ENCODE results near the gene CSF1.

CSF1 gene

GRCh38 chr1:109882288-109883245 is 28.1 kb upstream of the CSF1 start:
- no peaks in the 10 kb centered on the region for H3K9me3 ChIP-seq (ENCODE audit: severe bottlenecking)
- no peak for TF ChIP-seq CTCF (IDR thresholded peaks at IDR 0.05; ENCODE audit: low read depth, low read length)
- no peaks in the 10 kb centered on the region for H3K36me3 ChIP-seq
- no peaks in the 10 kb centered on the region for H3K27me3 ChIP-seq (ENCODE audit: insufficient read depth, low read depth, severe bottlenecking)
- no peak overlapping the region for H3K27ac ChIP-seq
- H3K4me3 ChIP-seq (ENCODE audit: low read depth, low read length), result no peak overlapping the region
- no peak for DNase-seq

GRCh38 chr1:109883248-109883955 is 27.2 kb upstream of the CSF1 start:
- no peak for DNase-seq
- no peaks in the 10 kb centered on the region for H3K9me3 ChIP-seq (ENCODE audit: severe bottlenecking)
- no peaks in the 10 kb centered on the region for H3K36me3 ChIP-seq
- H3K27ac ChIP-seq, result no peak overlapping the region
- no peaks in the 10 kb centered on the region for H3K27me3 ChIP-seq (ENCODE audit: insufficient read depth, low read depth, severe bottlenecking)
- no peak overlapping the region for H3K4me3 ChIP-seq (ENCODE audit: low read depth, low read length)
- TF ChIP-seq CTCF (IDR thresholded peaks at IDR 0.05; ENCODE audit: low read depth, low read length), result no peak

GRCh38 chr1:109884242-109884891 is 26.3 kb upstream of the CSF1 start:
- H3K27ac ChIP-seq, result no peak overlapping the region
- DNase-seq, result no peak
- TF ChIP-seq CTCF (IDR thresholded peaks at IDR 0.05; ENCODE audit: low read depth, low read length), result no peak

GRCh38 chr1:109885589-109885988 is 25.1 kb upstream of the CSF1 start:
- DNase-seq, result no peak
- no peak overlapping the region for H3K27ac ChIP-seq
- H3K36me3 ChIP-seq, result no peaks in the 10 kb centered on the region
- H3K27me3 ChIP-seq (ENCODE audit: insufficient read depth, low read depth, severe bottlenecking), result no peaks in the 10 kb centered on the region
- H3K9me3 ChIP-seq (ENCODE audit: severe bottlenecking), result no peaks in the 10 kb centered on the region
- H3K4me3 ChIP-seq (ENCODE audit: low read depth, low read length), result no peak overlapping the region
- no peak for TF ChIP-seq CTCF (IDR thresholded peaks at IDR 0.05; ENCODE audit: low read depth, low read length)

More at GRCh38 chr1:109884242-109884891, 26.3 kb upstream of the CSF1 start:
- no peak overlapping the region for H3K4me3 ChIP-seq (ENCODE audit: low read depth, low read length)
- no peaks in the 10 kb centered on the region for H3K27me3 ChIP-seq (ENCODE audit: insufficient read depth, low read depth, severe bottlenecking)
- no peaks in the 10 kb centered on the region for H3K36me3 ChIP-seq
- H3K9me3 ChIP-seq (ENCODE audit: severe bottlenecking), result no peaks in the 10 kb centered on the region

GRCh38 chr1:109886827-109887226 is 23.8 kb upstream of the CSF1 start:
- H3K27ac ChIP-seq, result no peak overlapping the region
- no peaks in the 10 kb centered on the region for H3K36me3 ChIP-seq
- no peaks in the 10 kb centered on the region for H3K27me3 ChIP-seq (ENCODE audit: insufficient read depth, low read depth, severe bottlenecking)
- H3K9me3 ChIP-seq (ENCODE audit: severe bottlenecking), result no peaks in the 10 kb centered on the region
- no peak overlapping the region for H3K4me3 ChIP-seq (ENCODE audit: low read depth, low read length)
- no peak for TF ChIP-seq CTCF (IDR thresholded peaks at IDR 0.05; ENCODE audit: low read depth, low read length)
- no peak for DNase-seq
